ENCODE results near the gene FBRS.
A peak's percentile ranks its signal among the peaks of the same experiment; 100 is the strongest.
"Not testable (repeated sequence)": the region's sequence is repeated elsewhere in the genome, so short reads cannot be mapped to it uniquely, and the experiment has no call there.

FBRS gene

DNA sequence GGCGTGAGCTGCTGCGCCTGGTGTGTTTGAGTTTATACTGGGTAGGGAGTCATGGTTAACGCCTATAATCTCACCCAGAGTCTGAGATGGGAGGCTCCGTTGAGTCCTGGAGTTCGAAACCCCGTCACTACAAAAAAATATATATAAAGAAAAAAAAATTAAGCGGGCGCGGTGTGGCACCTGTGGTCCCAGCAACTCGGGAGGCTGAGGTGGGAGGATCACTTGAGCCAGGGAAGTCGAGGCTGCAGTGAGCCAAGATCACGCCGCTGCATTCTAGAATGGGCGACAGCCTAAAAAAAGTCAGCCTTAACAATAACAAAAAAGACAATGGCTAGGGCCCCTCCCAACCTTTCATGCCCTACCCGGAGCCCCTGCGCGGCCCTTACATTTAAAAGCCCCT, 24.7 kb upstream of the FBRS start:
- peaks cover 29% of the 10 kb centered on the region for H3K79me2 ChIP-seq (ENCODE audit: control insufficient read depth, low read length)
- H3K27me3 ChIP-seq (ENCODE audit: control insufficient read depth, low read length): no peaks in the 10 kb centered on the region
- 0 out of 2 replicates have a peak, but pooled peaks cover 2% of the 10 kb centered on the region for H3K36me3 ChIP-seq (ENCODE audit: control insufficient read depth, low read length)
- H3K4me2 ChIP-seq (ENCODE audit: low read length): peak overlapping the region; percentile 77
- H3K4me1 ChIP-seq (ENCODE audit: control insufficient read depth, low read length): peaks cover 23% of the 10 kb centered on the region
- TF ChIP-seq CTCF (IDR thresholded peaks at IDR 0.05; ENCODE audit: low read depth, low read length, poor library complexity, severe bottlenecking): no peak
- TF ChIP-seq EZH2phosphoT487 (IDR thresholded peaks at IDR 0.05; ENCODE audit: borderline replicate concordance, low read length): no peak
- peaks cover 15% of the 10 kb centered on the region for H3F3A ChIP-seq (ENCODE audit: control insufficient read depth, insufficient read depth)
- H3K9me3 ChIP-seq (ENCODE audit: control insufficient read depth, insufficient read depth, low read length): no peaks in the 10 kb centered on the region
- H3K27ac ChIP-seq (ENCODE audit: low read depth, low read length): peak overlapping the region; percentile 81
- H3K4me3 ChIP-seq (ENCODE audit: low read length): peak overlapping the region; percentile 96
- no peaks in the 10 kb centered on the region for H3K9me2 ChIP-seq (replicated peaks; ENCODE audit: control insufficient read depth, low read length)
- no peaks in the 10 kb centered on the region for H4K20me1 ChIP-seq (ENCODE audit: control insufficient read depth, insufficient read depth, low read depth, low read length)

DNA sequence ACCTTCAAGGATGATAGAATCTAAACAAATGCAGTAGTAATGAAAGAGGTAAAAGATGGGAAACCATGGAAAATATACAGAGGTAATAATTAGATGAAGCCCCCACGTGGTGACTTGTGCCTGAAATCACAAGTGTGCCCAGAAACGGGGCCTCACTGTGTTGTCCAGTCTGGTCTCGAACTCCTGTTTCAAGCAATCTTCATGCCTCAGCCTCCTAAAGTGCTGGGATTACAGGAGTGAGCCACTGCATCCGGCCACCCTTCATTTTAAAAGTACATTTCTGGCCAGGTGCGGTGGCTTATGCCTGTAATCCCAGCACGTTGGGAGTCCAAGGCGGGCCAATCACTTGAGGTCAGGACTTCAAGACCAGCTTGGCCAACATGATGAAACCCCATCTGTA, 21.6 kb upstream of the FBRS start:
- TF ChIP-seq CTCF (IDR thresholded peaks at IDR 0.05; ENCODE audit: low read depth, low read length, poor library complexity, severe bottlenecking) (no peak), EZH2phosphoT487 (IDR thresholded peaks at IDR 0.05; ENCODE audit: borderline replicate concordance, low read length) (no peak)

DNA sequence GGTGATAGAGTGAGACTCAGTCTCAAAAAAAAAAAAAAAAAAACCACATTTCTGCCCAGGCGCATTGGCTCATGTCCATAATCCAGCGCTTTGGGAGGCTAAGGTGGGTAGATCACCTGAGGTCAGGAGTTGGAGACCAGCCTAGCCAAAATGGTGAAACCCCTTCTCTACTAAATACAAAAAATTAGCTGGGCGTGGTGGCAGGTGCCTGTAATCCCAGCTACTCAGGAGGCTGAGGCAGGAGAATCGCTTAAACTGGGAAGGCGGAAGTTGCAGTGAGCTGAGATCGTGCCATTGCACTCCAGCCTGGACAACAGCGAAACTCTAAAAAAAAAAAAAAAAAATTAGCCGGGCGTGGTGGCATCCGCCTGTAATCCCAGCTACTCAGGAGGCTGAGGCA, 21.1 kb upstream of the FBRS start:
- not testable (repeated sequence) for H3K27me3 ChIP-seq (ENCODE audit: control insufficient read depth, low read length); H3F3A ChIP-seq (ENCODE audit: control insufficient read depth, insufficient read depth); H3K4me2 ChIP-seq (ENCODE audit: low read length); H3K27ac ChIP-seq (ENCODE audit: low read depth, low read length); H3K4me3 ChIP-seq (ENCODE audit: low read length); H3K9me3 ChIP-seq (ENCODE audit: control insufficient read depth, insufficient read depth, low read length); H3K9me2 ChIP-seq (replicated peaks; ENCODE audit: control insufficient read depth, low read length); H4K20me1 ChIP-seq (ENCODE audit: control insufficient read depth, insufficient read depth, low read depth, low read length); H3K36me3 ChIP-seq (ENCODE audit: control insufficient read depth, low read length)
- Histone ChIP-seq H3K79me2 (ENCODE audit: control insufficient read depth, low read length) (peaks cover 29% of the 10 kb centered on the region), H3K4me1 (ENCODE audit: control insufficient read depth, low read length) (peaks cover 15% of the 10 kb centered on the region)

More for the DNA sequence above, 21.6 kb upstream of the FBRS start:
- H3F3A ChIP-seq (ENCODE audit: control insufficient read depth, insufficient read depth): peaks cover 9% of the 10 kb centered on the region; the same call in 1 of the 2 replicates
- no peaks in the 10 kb centered on the region for H3K9me2 ChIP-seq (replicated peaks; ENCODE audit: control insufficient read depth, low read length)
- no peaks in the 10 kb centered on the region for H4K20me1 ChIP-seq (ENCODE audit: control insufficient read depth, insufficient read depth, low read depth, low read length)
- no peaks in the 10 kb centered on the region for H3K9me3 ChIP-seq (ENCODE audit: control insufficient read depth, insufficient read depth, low read length)
- peak overlapping the region; percentile 77; the same call in 1 of the 2 replicates for H3K4me2 ChIP-seq (ENCODE audit: low read length)
- 0 out of 2 replicates have a peak, but pooled peaks cover 2% of the 10 kb centered on the region for H3K36me3 ChIP-seq (ENCODE audit: control insufficient read depth, low read length)
- H3K27me3 ChIP-seq (ENCODE audit: control insufficient read depth, low read length): no peaks in the 10 kb centered on the region
- peaks cover 15% of the 10 kb centered on the region for H3K4me1 ChIP-seq (ENCODE audit: control insufficient read depth, low read length)
- peaks cover 29% of the 10 kb centered on the region for H3K79me2 ChIP-seq (ENCODE audit: control insufficient read depth, low read length)
- H3K4me3 ChIP-seq (ENCODE audit: low read length): no peak overlapping the region
- no peak overlapping the region for H3K27ac ChIP-seq (ENCODE audit: low read depth, low read length)

GRCh38 chr16:30637944-30638343, 20.3 kb upstream of the FBRS start:
- Histone ChIP-seq H3K4me2 (ENCODE audit: low read length) (no peak overlapping the region), H3K79me2 (ENCODE audit: control insufficient read depth, low read length) (peaks cover 29% of the 10 kb centered on the region), H3K4me3 (ENCODE audit: low read length) (no peak overlapping the region), H3K9me3 (ENCODE audit: control insufficient read depth, insufficient read depth, low read length) (no peaks in the 10 kb centered on the region), H3K36me3 (ENCODE audit: control insufficient read depth, low read length) (0 out of 2 replicates have a peak, but pooled peaks cover 2% of the 10 kb centered on the region), H4K20me1 (ENCODE audit: control insufficient read depth, insufficient read depth, low read depth, low read length) (no peaks in the 10 kb centered on the region), H3F3A (ENCODE audit: control insufficient read depth, insufficient read depth) (0 out of 2 replicates have a peak, but pooled peaks cover 5% of the 10 kb centered on the region), H3K9me2 (replicated peaks; ENCODE audit: control insufficient read depth, low read length) (no peaks in the 10 kb centered on the region), H3K27ac (ENCODE audit: low read depth, low read length) (no peak overlapping the region), H3K27me3 (ENCODE audit: control insufficient read depth, low read length) (no peaks in the 10 kb centered on the region), H3K4me1 (ENCODE audit: control insufficient read depth, low read length) (peaks cover 15% of the 10 kb centered on the region)
- no peak for TF ChIP-seq EZH2phosphoT487 (IDR thresholded peaks at IDR 0.05; ENCODE audit: borderline replicate concordance, low read length)
- TF ChIP-seq CTCF (IDR thresholded peaks at IDR 0.05; ENCODE audit: low read depth, low read length, poor library complexity, severe bottlenecking): peak; percentile 58
